HL-60 (cell line): Measurements from ENCODE around the gene NUDT3.

Source experiments
- CTCF ChIP-seq: IDR thresholded peaks from one replicate; pipeline ENCODE4 v1.5.1; 2011; ENCODE audit warnings: low read length, control low read depth, inconsistent platforms; ENCODE audit not compliant: insufficient read depth
- GABPA ChIP-seq: IDR thresholded peaks from 2 replicates; pipeline ENCODE4 v1.6.1; 2012; ENCODE audit warnings: low read depth
- POLR2AphosphoS5 ChIP-seq: IDR thresholded peaks from 2 replicates; pipeline ENCODE4 v1.6.1; 2012; ENCODE audit warnings: low read depth
- REST ChIP-seq: IDR thresholded peaks from 2 replicates; pipeline ENCODE4 v1.6.1; 2012; ENCODE audit warnings: low read depth; ENCODE audit not compliant: insufficient replicate concordance

GRCh38 chr6:34331371-34332050, 61.0 kb downstream of the NUDT3 start:
- TF ChIP-seq CTCF = no peak
- TF ChIP-seq GABPA = no peak
- no peak for TF ChIP-seq REST
- no peak for TF ChIP-seq POLR2AphosphoS5
